Psoas muscle (tissue), 8 donors: ENCODE data around the gene RAB23. TPM values are rescaled to one million over a fixed set of nuclear protein-coding genes. Genes with fewer than 3 reads are reported as not detected.

Experiments used
- ATAC-seq, 4 donors: fragments of 200-7000 bp; cut with Tn5 transposase; one replicate each; pipeline ENCODE4 v1.9.1; 2020; ENCODE audit warnings: moderate library complexity in 3 of 4, mild to moderate bottlenecking in 2 of 4
- DNase-seq, 2 donors: peaks; one replicate each; pipeline ENCODE4 v3.0.0-alpha.2; 2020
- H3K27ac ChIP-seq: fragments of 200-600 bp; one replicate; pipeline ENCODE4 v1.8.0; 2022
- H3K27me3 ChIP-seq, 3 donors: fragments of 200-600 bp in 1 of 3; one replicate each; pipeline versions ENCODE4 v1.6.1 to v1.8.0; 2013 to 2022; ENCODE audit warnings: low read length in 2 of 3, mild to moderate bottlenecking in 2 of 3, moderate library complexity in 1 of 3; ENCODE audit not compliant: insufficient read depth in 3 of 3
- H3K36me3 ChIP-seq, 2 donors: fragments of 200-600 bp in 1 of 2; one replicate each; pipeline versions ENCODE4 v1.6.1 to v1.8.0; 2013 to 2022; ENCODE audit warnings: low read depth in 1 of 2, mild to moderate bottlenecking in 1 of 2, moderate library complexity in 1 of 2; ENCODE audit not compliant: insufficient read depth in 1 of 2
- H3K4me1 ChIP-seq: fragments of 200-600 bp; one replicate; pipeline ENCODE4 v1.8.0; 2022
- H3K4me3 ChIP-seq: fragments of 200-600 bp; one replicate; pipeline ENCODE4 v1.8.0; 2022; ENCODE audit warnings: mild to moderate bottlenecking
- H3K9me3 ChIP-seq: fragments of 200-600 bp; one replicate; pipeline ENCODE4 v1.8.0; 2022
- CTCF ChIP-seq: fragments of 200-600 bp; IDR thresholded peaks from one replicate; pipeline ENCODE4 v1.8.0; 2022; ENCODE audit warnings: antibody characterized with exemption
- WGBS, 3 donors: extraction: QIAGEN DNeasy Blood & Tissue Kit; methylation state at CpG; one replicate each; pipeline versions ENCODE4 v1.1.6 to v1.1.7; 2013; 5-methylcytosine and 5-hydroxymethylcytosine counted together
- intact Hi-C, 2 donors: fragments of 100-400 bp; cut with DNase I; formaldehyde crosslinking; loops; one replicate each; pipeline versions ENCODE4 v1.11.0 to v1.14.2; 2022
- polyA plus RNA-seq, 3 donors: library from polyadenylated mRNA; stranded (reverse); fragments of 200-250 nt; gene quantifications; one replicate each; pipeline ENCODE4 v1.2.3, GENCODE V29; 2013
- total RNA-seq, 4 donors: library from RNA; stranded (reverse); fragmentation: NEBNext Ultra II Directional in 2 of 4; extraction: Animal tissue kit (Norgen Biotek cat#: 25700) in 2 of 4; gene quantifications; one replicate each; pipeline versions ENCODE4 v1.2.1 to v1.2.4, GENCODE V29; 2021 to 2023
- donor health status: healthy with polysubstance abuse.
- donor health status: DM: no; HTN: no; CAD: no; lungs with moderate emphysema.
- donor health status: Bipolar disorder and iron deficiency.
- donor health status: healthy.
- donor health status: DM: yes; HTN: yes; CAD: no.
- donor health status: DM: no; HTN: no; CAD: no.
- donor health status: DM: no; HTN: no; CAD: no.
- donor health status: DM: yes; HTN: yes; CAD: no.

The RAB23 gene
- total and polyA plus RNA-seq, 7 donors: 3.9 to 14.1 (median 5.9) TPM

DNA sequence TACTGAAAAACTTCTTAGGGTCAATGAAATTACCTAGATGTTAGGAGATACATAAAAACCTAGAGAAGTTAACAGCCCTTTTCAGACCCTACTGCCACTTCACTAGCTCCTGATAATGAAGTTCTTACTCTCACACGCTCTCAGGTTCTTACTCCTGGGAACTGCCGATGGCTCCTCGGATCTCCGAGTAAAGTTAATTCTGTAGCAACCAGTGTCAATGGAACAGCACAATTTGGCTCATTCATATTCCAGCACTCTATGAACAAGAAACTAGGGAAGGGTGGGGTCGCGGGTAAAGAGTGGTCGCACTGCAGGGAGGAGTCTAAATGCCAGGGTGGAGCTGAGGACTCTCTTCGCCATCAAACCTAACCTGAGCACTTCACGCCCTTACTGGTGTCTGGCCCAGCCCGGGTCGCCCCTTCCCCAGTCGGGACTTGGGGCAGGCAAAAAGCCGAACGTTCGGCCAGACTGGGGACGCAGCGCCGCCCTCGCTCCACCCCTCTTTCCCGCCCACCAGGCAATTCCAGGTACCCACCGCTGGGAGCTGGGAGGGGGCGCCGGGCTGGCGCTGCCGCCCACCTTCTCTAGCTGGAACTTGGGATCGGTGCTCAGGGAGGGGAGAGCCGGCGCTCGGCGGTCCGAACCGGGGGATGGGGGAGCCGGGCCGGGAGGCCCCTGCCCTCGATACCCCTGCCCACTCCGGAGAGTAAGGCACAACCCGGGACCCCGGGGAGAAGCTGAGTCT lies 744 bp downstream of the RAB23 start:
- H3K36me3 ChIP-seq: no peaks in the 10 kb centered on the region
- 0 to 1% (median 1%) methylated on average over 30 to 38 of the region's 38 CpGs for WGBS, 3 donors
- H3K9me3 ChIP-seq: no peaks in the 10 kb centered on the region
- H3K4me1 ChIP-seq: peaks cover 15% of the 10 kb centered on the region
- peak overlapping the region; percentile 44 for H3K27ac ChIP-seq
- TF ChIP-seq CTCF: peak; percentile 32
- H3K27me3 ChIP-seq: no peaks in the 10 kb centered on the region
- intact Hi-C loops: loop anchor here in 1 of 2 donors (5.0 kb wide), 2 partner anchors 44 to 96 kb away; partner anchors contain the start of gene PRIM2
- peak; percentile 59 to 85 (median 72) for ATAC-seq
- peak overlapping the region; percentile 85 for H3K4me3 ChIP-seq
- peak; percentile 53 to 82 for DNase-seq

DNA sequence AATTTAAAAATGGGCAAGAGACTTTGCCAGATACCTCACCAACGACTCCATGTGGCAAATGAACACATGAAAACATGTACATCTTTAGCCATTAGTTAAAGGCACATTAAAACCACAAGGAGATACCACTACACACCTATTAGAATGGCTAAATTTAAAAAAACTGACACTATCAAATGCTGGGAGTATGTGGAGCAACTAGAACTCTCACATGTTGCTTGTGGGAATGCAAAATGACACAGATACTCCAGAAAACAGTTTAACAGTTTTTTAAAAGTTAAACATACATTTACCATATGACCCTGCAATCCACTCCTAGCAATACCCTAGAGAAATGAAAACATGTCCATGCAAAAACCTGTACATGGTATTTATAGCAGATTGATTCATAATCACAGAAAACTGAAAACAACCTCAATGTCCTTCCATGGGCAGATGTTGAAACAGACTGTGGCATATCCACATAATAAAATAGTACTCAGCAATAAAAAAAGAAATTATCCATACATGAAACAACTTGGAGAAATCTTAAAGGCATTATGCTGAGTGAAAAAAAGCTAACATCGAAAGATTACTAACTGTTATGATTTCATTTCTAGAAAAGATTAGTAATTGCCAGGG lies 1.9 kb downstream of the RAB23 start:
- no peak for TF ChIP-seq CTCF
- Histone ChIP-seq H3K36me3 (no peaks in the 10 kb centered on the region), H3K9me3 (no peaks in the 10 kb centered on the region), H3K27me3 (no peaks in the 10 kb centered on the region), H3K27ac (no peak overlapping the region), H3K4me3 (no peak overlapping the region), H3K4me1 (peaks cover 16% of the 10 kb centered on the region)
- DNase-seq (no peak), ATAC-seq (no peak)
- WGBS, 3 donors: 89 to 91% (median 90%) methylated on average over 2 of the region's 2 CpGs
- intact Hi-C loops: loop anchor here in 1 of 2 donors (5.0 kb wide), 2 partner anchors 43 to 97 kb away; partner anchors contain the start of gene PRIM2

DNA sequence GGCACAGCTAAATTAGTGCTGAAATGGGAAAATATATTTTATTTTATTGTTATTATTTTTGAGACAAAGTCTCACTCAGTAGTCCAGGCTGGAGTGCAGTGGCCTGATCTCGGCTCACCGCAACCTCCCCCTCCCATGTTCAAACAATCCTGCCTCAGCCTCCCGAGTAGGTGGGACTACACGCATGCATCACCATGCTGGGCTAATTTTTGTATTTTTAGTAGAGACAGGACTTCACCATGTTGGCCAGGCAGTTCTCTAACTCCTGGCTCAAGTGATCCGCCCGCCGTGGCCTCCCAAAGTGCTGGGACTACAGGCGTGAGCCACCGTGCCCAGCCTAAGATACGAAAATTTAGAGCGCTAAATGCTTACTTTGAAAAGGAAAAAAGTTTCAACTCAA lies 4.8 kb downstream of the RAB23 start:
- Histone ChIP-seq H3K36me3 (no peaks in the 10 kb centered on the region), H3K9me3 (no peaks in the 10 kb centered on the region), H3K4me1 (peaks cover 16% of the 10 kb centered on the region), H3K27me3 (no peaks in the 10 kb centered on the region), H3K27ac (no peak overlapping the region), H3K4me3 (no peak overlapping the region)
- no peak for ATAC-seq
- intact Hi-C loops: loop anchor here in 1 of 2 donors (5.0 kb wide), 1 partner anchor 35 kb away; no protein-coding TSS in a partner anchor
- WGBS, 3 donors: 97 to 98% (median 97%) methylated on average over 11 of the region's 11 CpGs
- no peak for DNase-seq
- no peak for TF ChIP-seq CTCF

DNA sequence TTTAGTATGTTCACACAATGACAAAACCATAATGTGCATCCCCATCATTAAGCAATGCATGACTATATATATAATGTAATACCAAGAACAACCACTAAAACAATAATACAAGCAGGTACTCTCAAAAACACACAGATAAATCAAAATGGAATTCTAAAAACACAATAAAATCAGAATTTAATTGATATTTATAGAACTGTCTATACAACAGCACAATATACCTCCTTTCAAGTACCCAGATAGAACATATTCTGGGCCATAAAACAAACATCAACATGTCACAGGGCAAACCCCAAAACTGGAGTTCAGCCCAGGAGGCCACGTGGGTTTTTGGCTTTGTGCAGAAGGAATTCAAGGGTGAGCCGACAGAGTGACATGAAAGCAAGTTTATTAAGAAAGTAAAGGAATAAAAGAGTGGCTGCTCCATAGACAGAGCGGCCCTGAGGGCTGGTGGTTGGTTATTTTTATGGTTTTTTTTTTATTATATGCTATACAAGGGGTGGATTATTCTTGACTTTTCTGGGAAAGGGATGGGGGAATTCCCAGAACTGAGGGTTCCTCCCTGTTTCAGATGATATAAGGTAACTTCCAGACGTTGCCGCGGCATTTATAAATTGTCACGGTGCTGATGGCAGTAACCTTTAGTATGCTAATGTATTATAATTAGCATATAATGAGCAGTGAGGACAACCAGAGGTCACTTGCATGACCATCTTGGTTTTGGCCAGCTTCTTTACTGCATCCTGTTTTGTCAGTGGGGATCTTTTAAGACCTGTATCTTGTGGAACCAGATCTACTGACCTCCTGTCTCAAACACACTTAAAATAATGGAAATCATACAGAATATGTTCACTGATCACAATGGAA lies 5.6 kb downstream of the RAB23 start:
- peak in 2 of 4 donors; percentile 52 to 57 for ATAC-seq
- WGBS, 3 donors: 50 to 58% (median 53%) methylated on average over 7 of the region's 7 CpGs
- H3K27me3 ChIP-seq: no peaks in the 10 kb centered on the region
- no peak overlapping the region for H3K27ac ChIP-seq
- H3K36me3 ChIP-seq: no peaks in the 10 kb centered on the region
- no peaks in the 10 kb centered on the region for H3K9me3 ChIP-seq
- TF ChIP-seq CTCF: no peak
- peaks cover 16% of the 10 kb centered on the region for H3K4me1 ChIP-seq
- DNase-seq: no peak
- H3K4me3 ChIP-seq: no peak overlapping the region
- intact Hi-C loops: loop anchor here in 1 of 2 donors (5.0 kb wide), 1 partner anchor 34 kb away; no protein-coding TSS in a partner anchor
